ENCODE results near the gene SDHC.
"Not testable (repeated sequence)": the region's sequence is repeated elsewhere in the genome, so short reads cannot be mapped to it uniquely, and the experiment has no call there.

The SDHC gene

GRCh38 chr1:161410636-161410970 is 96.4 kb downstream of the SDHC start:
- peak overlapping the region; percentile 86 for H3K27ac Mint-ChIP-seq
- peak overlapping the region; percentile 54 for H3K4me3 Mint-ChIP-seq
- not testable (repeated sequence) for H3K9me3 Mint-ChIP-seq; DNase-seq (ENCODE audit: low spot score in 2 of 2); H3K36me3 Mint-ChIP-seq; ATAC-seq
- peaks cover 29% of the 10 kb centered on the region for H3K4me1 Mint-ChIP-seq
